GM12864 (cell line): ENCODE results near the gene MRPL36.
A peak's percentile ranks its signal among the peaks of the same experiment; 100 is the strongest.

Experiments used
- DNase-seq: peaks from one replicate; pipeline ENCODE4 v3.0.0-alpha.2; 2011; ENCODE audit warnings: low read depth
- H3K4me3 ChIP-seq: 2 replicates; pipeline ENCODE4 v1.5.1; 2011; ENCODE audit warnings: mild to moderate bottlenecking, low read depth, low read length, control low read depth
- CTCF ChIP-seq: IDR thresholded peaks from 2 replicates; pipeline ENCODE4 v1.5.1; 2011; ENCODE audit warnings: low read depth, mild to moderate bottlenecking, moderate library complexity, low read length, control low read depth, inconsistent platforms; ENCODE audit errors: missing control alignments

MRPL36 gene

DNA sequence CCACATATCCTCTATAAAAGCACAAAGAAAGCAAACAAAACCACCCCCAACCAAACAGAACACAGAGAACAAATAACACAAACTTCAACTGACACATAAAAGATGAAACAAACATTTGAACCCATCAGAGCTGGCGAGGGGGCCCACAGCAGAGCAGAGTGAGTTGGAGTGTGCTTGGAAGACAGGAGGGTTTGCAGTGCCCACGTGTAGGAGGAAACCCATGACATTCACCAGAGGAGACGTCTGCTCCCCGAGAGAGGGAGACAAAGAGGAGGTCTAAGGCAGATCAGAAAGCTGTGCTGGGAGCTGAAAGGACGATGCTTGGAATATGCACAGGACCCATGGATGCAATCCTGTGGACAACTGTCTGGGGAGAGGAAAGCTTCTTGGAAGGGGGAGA is 27.0 kb downstream of the MRPL36 start:
- DNase-seq: no peak
- no peak overlapping the region for H3K4me3 ChIP-seq
- TF ChIP-seq CTCF: peak; percentile 52

DNA sequence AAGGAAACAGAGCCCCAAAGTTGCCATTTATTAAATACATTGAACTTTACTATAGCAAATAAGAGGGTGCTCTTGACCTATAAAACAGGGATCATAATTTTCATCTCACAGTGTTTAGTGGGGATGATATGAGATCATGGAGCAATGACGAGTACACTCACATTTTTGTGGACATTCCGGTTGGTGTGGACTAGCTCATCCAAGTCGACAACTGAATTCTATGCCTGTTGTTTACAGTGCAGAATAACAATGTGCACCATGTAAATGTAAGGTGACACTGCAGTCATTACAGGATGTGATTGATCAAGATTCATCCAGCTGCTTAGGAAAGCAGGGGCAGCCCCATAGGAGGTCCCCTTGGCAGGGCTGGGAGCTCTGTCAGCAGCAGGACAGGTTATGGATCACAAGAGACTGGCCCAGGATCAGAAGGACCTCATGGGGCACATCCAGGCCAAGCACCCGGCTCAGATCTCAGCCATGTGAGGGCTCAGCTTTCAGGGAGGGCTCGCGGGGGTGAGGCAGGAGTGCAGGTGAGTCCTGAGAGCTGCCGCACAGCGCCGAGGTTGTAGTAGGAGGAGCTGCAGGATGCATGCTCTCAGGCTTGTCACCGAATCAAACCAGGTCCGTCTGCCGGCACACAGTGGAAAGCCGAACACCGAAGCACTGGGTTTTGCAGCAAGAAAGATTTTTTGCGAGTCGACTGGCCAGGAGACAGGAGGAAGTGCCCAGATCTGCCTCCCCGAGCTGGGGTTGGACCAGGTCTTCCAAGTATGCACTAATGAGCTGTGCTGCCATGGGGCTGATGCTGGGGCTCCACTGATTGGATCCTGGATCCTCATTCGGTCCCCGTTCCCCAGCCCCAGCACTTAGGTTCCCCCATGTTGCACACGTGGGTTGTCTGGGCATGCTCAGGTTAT is 28.2 kb downstream of the MRPL36 start:
- TF ChIP-seq CTCF: no peak

GRCh38 chr5:1770443-1770802 is 29.2 kb downstream of the MRPL36 start:
- TF ChIP-seq CTCF: no peak
- H3K4me3 ChIP-seq: no peak overlapping the region
- no peak for DNase-seq

More for the DNA sequence above, 28.2 kb downstream of the MRPL36 start:
- DNase-seq: no peak
- no peak overlapping the region for H3K4me3 ChIP-seq

GRCh38 chr5:1769752-1770442 is 29.7 kb downstream of the MRPL36 start:
- DNase-seq: no peak
- TF ChIP-seq CTCF: no peak
- H3K4me3 ChIP-seq: no peak overlapping the region

- TF ChIP-seq CTCF: no peak
- DNase-seq: no peak
- H3K4me3 ChIP-seq: no peak overlapping the region
Measured at GRCh38 chr5:1769017-1769640, 30.5 kb downstream of the MRPL36 start.

- TF ChIP-seq CTCF: no peak
- DNase-seq: no peak
- H3K4me3 ChIP-seq: no peak overlapping the region
Measured at GRCh38 chr5:1768283-1769000, 31.2 kb downstream of the MRPL36 start.
